K562 (cell line): ENCODE data around the gene SIGLEC1. TPM values are rescaled to one million over a fixed set of nuclear protein-coding genes. Genes with fewer than 3 reads are reported as not detected.

Source experiments
- ATAC-seq: fragments of 200-7000 bp; cut with Tn5 transposase; 3 replicates; pipeline ENCODE4 v1.9.1; 2020; ENCODE audit warnings: moderate library complexity
- BruUV-seq: library from RNA; stranded (reverse); fragments of 400-500 nt; replicated peaks from 2 replicates; lab custom pipeline; 2021; lab: Mats Ljungman, UMichigan
- CTCF ChIA-PET: fragments of 300-600 bp; formaldehyde crosslinking; extraction: SDS; loops from one replicate; lab custom pipeline; 2021; ENCODE audit warnings: low intra/inter-chr PET ratio; lab: Yijun Ruan, JAX
- POLR2A ChIA-PET: fragments of 300-600, 350-650 bp; sonication (Branson Sonifier 250); formaldehyde crosslinking; extraction: SDS; loops from one replicate; lab custom pipeline; 2021; ENCODE audit warnings: antibody characterized with exemption, inconsistent platforms; lab: Yijun Ruan, JAX
- DNase-seq, 4 experiments: peaks; one replicate each; pipeline versions ENCODE4 v3.0.0 to v3.0.0-alpha.2; 2011 to 2018; ENCODE audit warnings: low spot score in 3 of 4, mixed read lengths in 3 of 4; ENCODE audit errors: extremely low read depth in 1 of 4
- FAIRE-seq: peaks from 2 replicates; lab custom pipeline; 2011; peaks lifted over from hg19 to GRCh38; lab: Jason Lieb, UNC
- H2AFZ ChIP-seq: 2 replicates; pipeline ENCODE4 v1.6.0; 2011; ENCODE audit warnings: low read depth, low read length, control low read depth, inconsistent platforms
- H3K27ac ChIP-seq: fragments of 200-600 bp; 3 replicates; pipeline ENCODE4 v1.8.0; 2011; ENCODE audit warnings: low read depth, mild to moderate bottlenecking, control low read depth, inconsistent platforms, low read length, moderate library complexity, mixed read lengths; ENCODE audit errors: extremely low read depth
- H3K27me3 ChIP-seq, 2 experiments: fragments of 300-600 bp in 1 of 2; 2 replicates in 1 of 2; 3 replicates in 1 of 2; pipeline versions ENCODE4 v1.6.0 to v1.8.0; 2011; ENCODE audit warnings: inconsistent platforms in 2 of 2, low read length in 2 of 2, mild to moderate bottlenecking in 1 of 2, mixed read lengths in 1 of 2, moderate library complexity in 1 of 2; ENCODE audit not compliant: control insufficient read depth in 2 of 2, insufficient read depth in 2 of 2
- H3K36me3 ChIP-seq: fragments of 300-600 bp; 3 replicates; pipeline ENCODE4 v1.8.0; 2011; ENCODE audit warnings: mild to moderate bottlenecking, low read length, inconsistent platforms; ENCODE audit not compliant: control insufficient read depth, insufficient read depth
- H3K4me1 ChIP-seq, 2 experiments: fragments of 200-600 bp in 1 of 2; replicated peaks in 1 of 2; 2 replicates in 1 of 2; 3 replicates in 1 of 2; pipeline versions ENCODE4 v1.5.1 to v1.8.0; 2011; ENCODE audit warnings: inconsistent platforms in 2 of 2, low read length in 2 of 2, mild to moderate bottlenecking in 1 of 2, mixed read lengths in 1 of 2, moderate library complexity in 1 of 2; ENCODE audit not compliant: control insufficient read depth in 2 of 2, insufficient read depth in 2 of 2
- H3K4me2 ChIP-seq: 2 replicates; pipeline ENCODE4 v1.6.1; 2011; ENCODE audit warnings: low read length, control low read depth, inconsistent platforms, mixed read lengths; ENCODE audit not compliant: insufficient read depth
- H3K4me3 ChIP-seq: fragments of 200-600 bp; sonication (generic), shearing (Covaris generic); 2 replicates; pipeline ENCODE4 v1.5.1; 2016; ENCODE audit warnings: control low read depth, inconsistent platforms
- H3K79me2 ChIP-seq: fragments of 200-600 bp; 3 replicates; pipeline ENCODE4 v1.8.0; 2011; ENCODE audit warnings: low read length, inconsistent platforms; ENCODE audit not compliant: control insufficient read depth, insufficient read depth
- H3K9ac ChIP-seq, 2 experiments: 2 replicates each; pipeline versions ENCODE4 v1.6.0 to v1.6.1; 2011; ENCODE audit warnings: low read depth in 2 of 2, low read length in 2 of 2, control low read depth in 1 of 2, inconsistent platforms in 1 of 2, mild to moderate bottlenecking in 1 of 2, mixed read lengths in 1 of 2; ENCODE audit not compliant: insufficient read depth in 1 of 2
- H3K9me1 ChIP-seq: one replicate; pipeline ENCODE4 v1.6.0; 2011; ENCODE audit warnings: inconsistent platforms, mild to moderate bottlenecking, low read length, moderate library complexity; ENCODE audit not compliant: control insufficient read depth, insufficient read depth
- H3K9me3 ChIP-seq: replicated peaks from 2 replicates; pipeline ENCODE4 v1.5.1; 2011; ENCODE audit warnings: low read depth, low read length, inconsistent platforms; ENCODE audit not compliant: control insufficient read depth, insufficient read depth
- H4K20me1 ChIP-seq: replicated peaks from 2 replicates; pipeline ENCODE4 v1.6.1; 2011; ENCODE audit warnings: low read length, inconsistent platforms, mixed read lengths; ENCODE audit not compliant: control insufficient read depth, insufficient read depth
- CHD2 ChIP-seq: IDR thresholded peaks from 2 replicates; pipeline ENCODE4 v1.6.1; 2011; ENCODE audit warnings: low read depth, low read length
- JUND ChIP-seq, 2 experiments: IDR thresholded peaks; 2 replicates in 1 of 2; 3 replicates in 1 of 2; pipeline ENCODE4 v1.6.1; 2011; ENCODE audit warnings: borderline replicate concordance in 2 of 2, low read depth in 2 of 2, low read length in 2 of 2, improper control_type of control experiment in 1 of 2, missing biosample characterization in 1 of 2, missing genetic modification characterization in 1 of 2, missing genetic modification reagents in 1 of 2
- MCM5 ChIP-seq: fragments of 450-650 bp; IDR thresholded peaks from 2 replicates; pipeline ENCODE4 v1.6.1; 2016; ENCODE audit warnings: low read depth
- RBFOX2 ChIP-seq: fragments of 200-400 bp; formaldehyde crosslinking; IDR thresholded peaks from 2 replicates; pipeline ENCODE4 v1.6.1; 2017; ENCODE audit warnings: low read depth, mild to moderate bottlenecking, low read length, moderate library complexity
- WGBS: fragments of 100-300 bp; shearing (Covaris generic); methylation state at CpG from one replicate; pipeline ENCODE4 v1.1.6; 2016; ENCODE audit warnings: low coverage, mixed read lengths; ENCODE audit not compliant: insufficient coverage; ENCODE audit errors: missing lambda C conversion rate; 5-methylcytosine and 5-hydroxymethylcytosine counted together
- in situ Hi-C: fragments of 300-500 bp; cut with MboI; formaldehyde crosslinking; loops from 4 replicates; pipeline ENCODE4 v1.15.0; 2018; ENCODE audit warnings: inconsistent platforms, mixed read lengths
- intact Hi-C: fragments of 100-400 bp; cut with micrococcal nuclease; formaldehyde crosslinking; loops from 2 replicates; pipeline ENCODE4 v1.14.2; 2022
- polyA plus RNA-seq, 8 experiments: library from polyadenylated mRNA; depleted of rRNA in 4 of 8; stranded (reverse) in 5 of 8; unstranded in 3 of 8; fragments of >200 nt; fragmentation: Nextera tagmentation in 2 of 8; fragmentation: Illumina TruSeq in 1 of 8; extraction: Ambion mirVana in 2 of 8; extraction: Trizol in 1 of 8; gene quantifications; 2 replicates each; pipeline versions ENCODE4 v1.2.1 to v1.2.3, GENCODE V29; 2011 to 2014; ENCODE audit warnings: inconsistent platforms in 1 of 8, missing spikeins in 1 of 8
- total RNA-seq, 7 experiments: library from RNA; depleted of rRNA in 6 of 7; stranded (reverse); fragments of >200 nt in 6 of 7; fragmentation: Illumina TruSeq in 2 of 7; extraction: Trizol in 2 of 7; gene quantifications; 2 replicates each; pipeline versions ENCODE4 v1.2.1 to v1.2.3, GENCODE V29; 2011 to 2021; ENCODE audit warnings: low replicate concordance in 1 of 7

Gene SIGLEC1
- total and polyA plus RNA-seq, 9 of the 15 experiments (the other 6 are each of a cell fraction or from before 2014, with no cell fraction given) = 0.05 to 0.07 TPM; not detected in 7

- H3K4me3 ChIP-seq = no peak overlapping the region
- in situ Hi-C loops = no loop called here
- TF ChIP-seq CHD2 (no peak), RBFOX2 (no peak), MCM5 (no peak), JUND (IDR thresholded peaks at IDR 0.05; ENCODE audit: borderline replicate concordance, low read depth, low read length) (no peak), JUND (tag; IDR thresholded peaks at IDR 0.05; ENCODE audit: borderline replicate concordance, low read depth, low read length) (no peak)
- TF ChIP-seq, all 486 proteins: peak for 0
These were observed 39.7 kb downstream of the SIGLEC1 start for GRCh38 chr20:3672547-3673171.

More at GRCh38 chr20:3672547-3673171, 39.7 kb downstream of the SIGLEC1 start:
- Histone ChIP-seq H3K27ac (no peak overlapping the region), H2AFZ (no peak overlapping the region), H3K79me2 (no peaks in the 10 kb centered on the region), H3K9me1 (no peaks in the 10 kb centered on the region), H3K27me3 (peaks cover 2 to 44% of the 10 kb centered on the region in 2 experiments; a peak in 3 of 5 replicates), H3K36me3 (no peaks in the 10 kb centered on the region), H3K9ac (no peak overlapping the region), H3K4me2 (no peak overlapping the region), H3K4me1 (peaks cover 0 to 30% of the 10 kb centered on the region in 2 experiments; a peak in 2 of 5 replicates), H4K20me1 (0 out of 2 replicates have a peak, but pooled peaks cover 6% of the 10 kb centered on the region), H3K9me3 (no peaks in the 10 kb centered on the region)
- ATAC-seq = no peak
- no peak for DNase-seq
- no TSS peak for BruUV-seq
- intact Hi-C loops = loop anchor here (10.0 kb wide), 1 partner anchor 112 kb away; the partner anchor contains the start of genes CENPB and SPEF1
- CTCF ChIA-PET = no interaction called here
- WGBS = 23% methylated on average over 13 of the region's 58 CpGs
- FAIRE-seq = no peak
- POLR2A ChIA-PET = interaction anchor here (0.6 kb wide), 1 partner anchor 40 kb away, joined by 3 read pairs; the partner anchor contains the start of gene SIGLEC1
